Testis (tissue), 2 donors: ENCODE measurements around the gene PEA15.

Experiments used
- POLR2A ChIP-seq: fragments of 450-650 bp; IDR thresholded peaks from one replicate; pipeline ENCODE4 v1.6.1; 2017; ENCODE audit warnings: antibody characterized with exemption, mild to moderate bottlenecking, moderate library complexity
- TF ChIP-seq, protein P1 (sequence below), 3 experiments: fragments of 450-650 bp in 2 of 3; fragments of 200-600 bp in 1 of 3; sonication (generic) in 1 of 3; IDR thresholded peaks; one replicate each; pipeline ENCODE4 v1.5.1; 2016 to 2019; ENCODE audit warnings: antibody characterized with exemption in 3 of 3, mild to moderate bottlenecking in 2 of 3, moderate library complexity in 1 of 3

DNA sequence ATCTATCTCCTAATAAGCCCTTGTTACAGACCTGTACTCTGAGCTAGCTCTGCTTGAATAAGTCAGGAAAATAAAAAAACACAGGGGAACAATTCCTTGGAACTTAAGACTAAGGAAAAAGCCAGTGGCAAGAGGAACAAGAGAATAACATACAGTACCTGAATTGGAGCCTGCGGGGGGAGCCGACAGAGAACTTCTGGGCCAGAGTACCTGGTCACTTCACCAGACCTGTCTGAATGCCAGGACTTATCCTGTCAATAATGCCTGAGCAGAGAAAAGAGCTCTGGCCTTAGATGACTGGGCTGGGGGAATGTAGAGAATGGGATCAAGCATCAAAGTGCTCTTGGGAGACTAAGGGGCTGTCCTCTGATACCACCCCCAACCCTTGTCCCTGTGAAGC, 15.1 kb downstream of the PEA15 start:
- TF ChIP-seq, protein P1, sequence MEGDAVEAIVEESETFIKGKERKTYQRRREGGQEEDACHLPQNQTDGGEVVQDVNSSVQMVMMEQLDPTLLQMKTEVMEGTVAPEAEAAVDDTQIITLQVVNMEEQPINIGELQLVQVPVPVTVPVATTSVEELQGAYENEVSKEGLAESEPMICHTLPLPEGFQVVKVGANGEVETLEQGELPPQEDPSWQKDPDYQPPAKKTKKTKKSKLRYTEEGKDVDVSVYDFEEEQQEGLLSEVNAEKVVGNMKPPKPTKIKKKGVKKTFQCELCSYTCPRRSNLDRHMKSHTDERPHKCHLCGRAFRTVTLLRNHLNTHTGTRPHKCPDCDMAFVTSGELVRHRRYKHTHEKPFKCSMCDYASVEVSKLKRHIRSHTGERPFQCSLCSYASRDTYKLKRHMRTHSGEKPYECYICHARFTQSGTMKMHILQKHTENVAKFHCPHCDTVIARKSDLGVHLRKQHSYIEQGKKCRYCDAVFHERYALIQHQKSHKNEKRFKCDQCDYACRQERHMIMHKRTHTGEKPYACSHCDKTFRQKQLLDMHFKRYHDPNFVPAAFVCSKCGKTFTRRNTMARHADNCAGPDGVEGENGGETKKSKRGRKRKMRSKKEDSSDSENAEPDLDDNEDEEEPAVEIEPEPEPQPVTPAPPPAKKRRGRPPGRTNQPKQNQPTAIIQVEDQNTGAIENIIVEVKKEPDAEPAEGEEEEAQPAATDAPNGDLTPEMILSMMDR (IDR thresholded peaks at IDR 0.05): no peak
- no peak for TF ChIP-seq POLR2A
